GM12878 (cell line): Measurements from ENCODE around the gene DYSF. TPM values are rescaled to one million over a fixed set of nuclear protein-coding genes. Genes with fewer than 3 reads are reported as not detected.

ENCODE experiments used
- ATAC-seq: fragments of 200-7000 bp; cut with Tn5 transposase; 3 replicates; pipeline ENCODE4 v1.9.1; 2020; ENCODE audit warnings: mild to moderate bottlenecking, moderate library complexity
- BruUV-seq: library from RNA; stranded (reverse); fragments of 400-500 nt; replicated peaks from 2 replicates; lab custom pipeline; 2021; lab: Mats Ljungman, UMichigan
- CTCF ChIA-PET: fragments of 300-600 bp; sonication (Branson Sonifier 250); formaldehyde crosslinking; extraction: SDS; loops from one replicate; lab custom pipeline; 2021; ENCODE audit warnings: inconsistent platforms; lab: Yijun Ruan, JAX
- POLR2A ChIA-PET: fragments of 350-600 bp; formaldehyde crosslinking; extraction: SDS; loops from one replicate; lab custom pipeline; 2021; ENCODE audit warnings: inconsistent platforms; lab: Charles Lee
- RAD21 ChIA-PET: fragments of 300-600 bp; sonication (Branson Sonifier 250); formaldehyde crosslinking; loops from one replicate; lab custom pipeline; 2023; ENCODE audit warnings: antibody characterized with exemption; ENCODE audit not compliant: unreplicated experiment; lab: Charles Lee
- SMC1A ChIA-PET: fragments of 300-600 bp; sonication (Branson Sonifier 250); formaldehyde crosslinking; loops from one replicate; lab custom pipeline; 2023; ENCODE audit not compliant: unreplicated experiment, uncharacterized antibody; lab: Charles Lee
- DNase-seq: peaks from one replicate; pipeline ENCODE4 v3.0.0-alpha.2; 2011; ENCODE audit warnings: low read depth, low spot score
- FAIRE-seq: peaks from 3 replicates; lab custom pipeline; 2011; peaks lifted over from hg19 to GRCh38; lab: Jason Lieb, UNC
- H2AFZ ChIP-seq: 2 replicates; pipeline ENCODE4 v1.6.0; 2011; ENCODE audit warnings: low read depth, low read length, control low read depth; ENCODE audit not compliant: control insufficient read depth
- H3K27ac ChIP-seq: 2 replicates; pipeline ENCODE4 v1.5.1; 2011; ENCODE audit warnings: control low read depth; ENCODE audit not compliant: control insufficient read depth, insufficient read depth
- H3K27me3 ChIP-seq, 2 experiments: replicated peaks in 1 of 2; 2 replicates each; pipeline versions ENCODE4 v1.6.0 to v1.6.1; 2011; ENCODE audit warnings: low read length in 1 of 2; ENCODE audit not compliant: control insufficient read depth in 2 of 2, insufficient read depth in 2 of 2
- H3K36me3 ChIP-seq, 2 experiments: 2 replicates each; pipeline ENCODE4 v1.5.1; 2011; ENCODE audit warnings: low read length in 1 of 2; ENCODE audit not compliant: control insufficient read depth in 2 of 2, insufficient read depth in 2 of 2
- H3K4me1 ChIP-seq: 2 replicates; pipeline ENCODE4 v1.6.1; 2011; ENCODE audit warnings: mild to moderate bottlenecking, low read length, moderate library complexity, mixed read lengths; ENCODE audit not compliant: control insufficient read depth, insufficient read depth
- H3K4me2 ChIP-seq: 2 replicates; pipeline ENCODE4 v1.6.0; 2011; ENCODE audit warnings: control low read depth; ENCODE audit not compliant: control insufficient read depth, insufficient read depth
- H3K4me3 ChIP-seq: fragments of 200-600 bp; sonication (generic); 2 replicates; pipeline ENCODE4 v1.5.1; 2016
- H3K79me2 ChIP-seq: 2 replicates; pipeline ENCODE4 v1.6.0; 2011; ENCODE audit warnings: low read length; ENCODE audit not compliant: control insufficient read depth, insufficient read depth
- H3K9ac ChIP-seq: 2 replicates; pipeline ENCODE4 v1.8.0; 2011; ENCODE audit warnings: low read length, control low read depth, mixed read lengths; ENCODE audit not compliant: control insufficient read depth, insufficient read depth
- H3K9me3 ChIP-seq: replicated peaks from 3 replicates; pipeline ENCODE4 v1.5.1; 2011; ENCODE audit warnings: mild to moderate bottlenecking, low read length; ENCODE audit not compliant: control insufficient read depth, insufficient read depth
- H4K20me1 ChIP-seq: 2 replicates; pipeline ENCODE4 v1.6.0; 2011; ENCODE audit not compliant: control insufficient read depth, insufficient read depth
- BCL11A ChIP-seq: IDR thresholded peaks from 2 replicates; pipeline ENCODE4 v1.6.1; 2011; ENCODE audit warnings: low read depth, low read length
- DPF2 ChIP-seq: fragments of 450-650 bp; IDR thresholded peaks from 2 replicates; pipeline ENCODE4 v1.6.1; 2017; ENCODE audit warnings: mild to moderate bottlenecking
- EGR1 ChIP-seq, 2 experiments: IDR thresholded peaks; 1 replicate in 1 of 2; 2 replicates in 1 of 2; pipeline ENCODE4 v1.6.1; 2011 to 2012; ENCODE audit warnings: low read depth in 2 of 2, low read length in 2 of 2, borderline replicate concordance in 1 of 2, mild to moderate bottlenecking in 1 of 2, moderate library complexity in 1 of 2
- FOXM1 ChIP-seq: IDR thresholded peaks from 2 replicates; pipeline ENCODE4 v1.6.1; 2012; ENCODE audit warnings: low read depth, mild to moderate bottlenecking, inconsistent platforms, low read length, moderate library complexity
- HDAC6 ChIP-seq: fragments of 200-600 bp; sonication (generic); IDR thresholded peaks from one replicate; pipeline ENCODE4 v1.8.0; 2017; ENCODE audit warnings: antibody characterized with exemption; ENCODE audit not compliant: unreplicated experiment
- JUNB ChIP-seq: IDR thresholded peaks from 2 replicates; pipeline ENCODE4 v1.6.1; 2016; ENCODE audit warnings: antibody characterized with exemption, mild to moderate bottlenecking
- MEF2A ChIP-seq: IDR thresholded peaks from 2 replicates; pipeline ENCODE4 v1.6.1; 2011; ENCODE audit warnings: low read depth, mild to moderate bottlenecking, low read length, moderate library complexity; ENCODE audit not compliant: insufficient read depth
- MYC ChIP-seq: IDR thresholded peaks from 2 replicates; pipeline ENCODE4 v1.6.1; 2011; ENCODE audit warnings: mild to moderate bottlenecking, low read length, moderate library complexity, inconsistent platforms; ENCODE audit not compliant: insufficient read depth, insufficient replicate concordance, insufficient read length, severe bottlenecking
- NBN ChIP-seq: fragments of 450-650 bp; IDR thresholded peaks from 2 replicates; pipeline ENCODE4 v1.6.1; 2016
- NKRF ChIP-seq: fragments of 450-650 bp; conservative IDR thresholded peaks from 2 replicates; pipeline ENCODE4 v1.6.1; 2017; ENCODE audit warnings: mild to moderate bottlenecking, moderate library complexity
- POLR2A ChIP-seq: IDR thresholded peaks from 2 replicates; pipeline ENCODE4 v1.6.1; 2011; ENCODE audit warnings: low read depth, mild to moderate bottlenecking, low read length
- STAT3 ChIP-seq: IDR thresholded peaks from 2 replicates; pipeline ENCODE4 v1.6.1; 2011; ENCODE audit warnings: low read depth, low read length, improper control_type of control experiment
- WRNIP1 ChIP-seq: IDR thresholded peaks from 2 replicates; pipeline ENCODE4 v1.6.1; 2011; ENCODE audit warnings: low read depth, low read length, improper control_type of control experiment, borderline replicate concordance
- ZBTB11 ChIP-seq: fragments of 450-650 bp; formaldehyde crosslinking; IDR thresholded peaks from 2 replicates; pipeline ENCODE4 v1.5.0; 2022; ENCODE audit warnings: mild to moderate bottlenecking, missing genetic modification characterization
- ZNF217 ChIP-seq: fragments of 450-650 bp; IDR thresholded peaks from 2 replicates; pipeline ENCODE4 v1.6.1; 2017; ENCODE audit warnings: antibody characterized with exemption, mild to moderate bottlenecking
- WGBS: methylation state at CpG from one replicate; pipeline ENCODE4 v1.1.6; 2016; ENCODE audit warnings: low lambda C conversion rate; ENCODE audit not compliant: insufficient replicate concordance, insufficient coverage; ENCODE audit errors: missing lambda C conversion rate; 5-methylcytosine and 5-hydroxymethylcytosine counted together
- in situ Hi-C: fragments of 300-500 bp; cut with MboI; formaldehyde crosslinking; loops from 9 replicates; pipeline ENCODE4 v1.14.3; 2018; ENCODE audit warnings: mixed read lengths
- intact Hi-C: fragments of 100-400 bp; cut with micrococcal nuclease; formaldehyde crosslinking; loops from one replicate; pipeline ENCODE4 v1.14.2; 2022; ENCODE audit not compliant: unreplicated experiment
- polyA plus RNA-seq, 11 experiments: library from polyadenylated mRNA; depleted of rRNA in 4 of 11; unstranded in 6 of 11; stranded (reverse) in 5 of 11; fragments of >200 nt; fragmentation: Nextera tagmentation in 4 of 11; fragmentation: Illumina TruSeq in 1 of 11; extraction: Ambion mirVana in 4 of 11; extraction: Trizol in 1 of 11; gene quantifications; 1 replicate in 1 of 11; 2 replicates in 10 of 11; pipeline versions ENCODE4 v1.2.1 to v1.2.3, GENCODE V29; 2011 to 2016; ENCODE audit warnings: inconsistent platforms in 2 of 11, missing spikeins in 2 of 11, low read depth in 1 of 11
- total RNA-seq, 4 experiments: library from RNA; depleted of rRNA in 3 of 4; stranded (reverse); fragments of >200 nt in 3 of 4; fragmentation: Illumina TruSeq in 1 of 4; extraction: Trizol in 1 of 4; gene quantifications; 2 replicates each; pipeline versions ENCODE4 v1.2.1 to v1.2.3, GENCODE V29; 2013 to 2021
- TF ChIP-seq, protein P1 (sequence below): IDR thresholded peaks from 2 replicates; pipeline ENCODE4 v1.6.1; 2012; ENCODE audit warnings: low read depth, low read length, improper control_type of control experiment
- TF ChIP-seq, protein P2 (sequence below): fragments of 450-650 bp; IDR thresholded peaks from 2 replicates; pipeline ENCODE4 v1.6.1; 2017; ENCODE audit warnings: low read depth, mild to moderate bottlenecking, moderate library complexity

The DYSF gene
- total and polyA plus RNA-seq, 10 of the 15 experiments (the other 5 are each of a cell fraction or from before 2014, with no cell fraction given), result under 0.01 to 0.15 (median 0.03) TPM; not detected in 7

GRCh38 chr2:71479261-71479660, 25.9 kb downstream of the DYSF start (continued):
- TF ChIP-seq NKRF (no peak), POLR2A (no peak), JUNB (no peak), FOXM1 (no peak), NBN (no peak), BCL11A (no peak), MYC (no peak)
- TF ChIP-seq, protein P1, sequence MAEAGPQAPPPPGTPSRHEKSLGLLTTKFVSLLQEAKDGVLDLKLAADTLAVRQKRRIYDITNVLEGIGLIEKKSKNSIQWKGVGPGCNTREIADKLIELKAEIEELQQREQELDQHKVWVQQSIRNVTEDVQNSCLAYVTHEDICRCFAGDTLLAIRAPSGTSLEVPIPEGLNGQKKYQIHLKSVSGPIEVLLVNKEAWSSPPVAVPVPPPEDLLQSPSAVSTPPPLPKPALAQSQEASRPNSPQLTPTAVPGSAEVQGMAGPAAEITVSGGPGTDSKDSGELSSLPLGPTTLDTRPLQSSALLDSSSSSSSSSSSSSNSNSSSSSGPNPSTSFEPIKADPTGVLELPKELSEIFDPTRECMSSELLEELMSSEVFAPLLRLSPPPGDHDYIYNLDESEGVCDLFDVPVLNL, result no peak

- ATAC-seq (no peak), FAIRE-seq (no peak), DNase-seq (no peak)
- Histone ChIP-seq H3K9ac (no peak overlapping the region), H4K20me1 (no peaks in the 10 kb centered on the region), H3K4me2 (no peak overlapping the region), H3K9me3 (no peaks in the 10 kb centered on the region), H2AFZ (no peak overlapping the region), H3K4me1 (no peaks in the 10 kb centered on the region), H3K27ac (no peak overlapping the region), H3K36me3 (no peaks in the 10 kb centered on the region), H3K4me3 (no peak overlapping the region), H3K27me3 (no peaks in the 10 kb centered on the region; a peak in 1 of 4 replicates), H3K79me2 (no peaks in the 10 kb centered on the region)
- intact Hi-C loops, result no loop called here
- SMC1A ChIA-PET, result no interaction called here
- POLR2A ChIA-PET, result no interaction called here
- BruUV-seq, result no TSS peak
- RAD21 ChIA-PET, result no interaction called here
- in situ Hi-C loops, result no loop called here
- 2% methylated on average over 4 of the region's 4 CpGs for WGBS
- CTCF ChIA-PET, result interaction anchor here (0.9 kb wide), 2 partner anchors 57 to 181 kb away, joined by 3 read pairs; no protein-coding TSS in a partner anchor
- no peak for TF ChIP-seq ZBTB11 (CRISPR knock-in tag)
- no peak for TF ChIP-seq ZNF217
- TF ChIP-seq, protein P2, sequence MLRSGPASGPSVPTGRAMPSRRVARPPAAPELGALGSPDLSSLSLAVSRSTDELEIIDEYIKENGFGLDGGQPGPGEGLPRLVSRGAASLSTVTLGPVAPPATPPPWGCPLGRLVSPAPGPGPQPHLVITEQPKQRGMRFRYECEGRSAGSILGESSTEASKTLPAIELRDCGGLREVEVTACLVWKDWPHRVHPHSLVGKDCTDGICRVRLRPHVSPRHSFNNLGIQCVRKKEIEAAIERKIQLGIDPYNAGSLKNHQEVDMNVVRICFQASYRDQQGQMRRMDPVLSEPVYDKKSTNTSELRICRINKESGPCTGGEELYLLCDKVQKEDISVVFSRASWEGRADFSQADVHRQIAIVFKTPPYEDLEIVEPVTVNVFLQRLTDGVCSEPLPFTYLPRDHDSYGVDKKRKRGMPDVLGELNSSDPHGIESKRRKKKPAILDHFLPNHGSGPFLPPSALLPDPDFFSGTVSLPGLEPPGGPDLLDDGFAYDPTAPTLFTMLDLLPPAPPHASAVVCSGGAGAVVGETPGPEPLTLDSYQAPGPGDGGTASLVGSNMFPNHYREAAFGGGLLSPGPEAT, result no peak
- TF ChIP-seq WRNIP1, result no peak
- TF ChIP-seq MEF2A, result no peak
- TF ChIP-seq POLR2A, result no peak
- no peak for TF ChIP-seq EGR1 (IDR thresholded peaks at IDR 0.05; ENCODE audit: borderline replicate concordance in 1 of 2, low read depth in 2 of 2, low read length in 2 of 2)
- TF ChIP-seq HDAC6, result no peak
- TF ChIP-seq DPF2, result no peak
- TF ChIP-seq STAT3, result no peak
Measured at GRCh38 chr2:71481111-71481510, 27.8 kb downstream of the DYSF start.
